ENCODE measurements around the gene R3HDM2.
"Not testable (repeated sequence)": the region's sequence is repeated elsewhere in the genome, so short reads cannot be mapped to it uniquely, and the experiment has no call there.

DNA sequence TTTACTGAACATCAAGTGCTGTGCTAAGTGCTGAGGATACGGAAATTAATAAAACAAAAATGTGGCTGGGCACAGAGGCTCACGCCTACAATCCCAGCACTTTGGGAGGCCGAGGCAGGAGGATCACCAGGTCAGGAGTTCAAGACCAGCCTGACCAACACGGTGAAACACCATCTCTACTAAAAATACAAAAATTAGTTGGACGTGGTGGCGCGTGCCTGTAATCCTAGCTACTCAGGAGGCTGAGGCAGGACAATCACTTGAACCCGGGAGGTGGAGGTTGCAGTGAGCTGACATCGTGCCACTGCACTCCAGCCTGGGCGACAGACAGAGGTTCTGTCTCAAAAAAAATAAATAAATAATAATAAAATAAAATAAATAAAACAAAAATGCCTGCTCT is 3.9 kb downstream of the R3HDM2 start:
- not testable (repeated sequence) for TF ChIP-seq CTCF (conservative IDR thresholded peaks at IDR 0.05; ENCODE audit: low read length); EZH2phosphoT487 (IDR thresholded peaks at IDR 0.05; ENCODE audit: borderline replicate concordance, low read depth, low read length)
